ENCODE results near the gene IL34. TPM values are rescaled to one million over a fixed set of nuclear protein-coding genes. Genes with fewer than 3 reads are reported as not detected.

The IL34 gene
- total RNA-seq, 1 experiment from 2014 or later: not detected

- no peaks in the 10 kb centered on the region for H3K79me2 ChIP-seq (ENCODE audit: insufficient read depth, low read length)
- no peak for ATAC-seq
- TF ChIP-seq EZH2 (IDR thresholded peaks at IDR 0.05): no peak
- no peak for TF ChIP-seq EGR1 (IDR thresholded peaks at IDR 0.05; ENCODE audit: low read depth)
- no peak for TF ChIP-seq MAX (IDR thresholded peaks at IDR 0.05)
- no peak for TF ChIP-seq ELF1 (IDR thresholded peaks at IDR 0.05; ENCODE audit: borderline replicate concordance, low read depth)
- TF ChIP-seq RAD21 (IDR thresholded peaks at IDR 0.05; ENCODE audit: low read depth): no peak
- TF ChIP-seq CBX3 (IDR thresholded peaks at IDR 0.05; ENCODE audit: low read depth): no peak
- no peak for TF ChIP-seq ZNF274 (IDR thresholded peaks at IDR 0.05; ENCODE audit: low read depth, low read length)
- no peak for TF ChIP-seq YY1 (IDR thresholded peaks at IDR 0.05; ENCODE audit: extremely low read depth, insufficient replicate concordance, low read depth, low read length)
- TF ChIP-seq POLR2AphosphoS5 (IDR thresholded peaks at IDR 0.05; ENCODE audit: low read depth, low read length): no peak
- no peak for TF ChIP-seq FOSL1 (IDR thresholded peaks at IDR 0.05; ENCODE audit: low read depth)
- TF ChIP-seq SRF (IDR thresholded peaks at IDR 0.05; ENCODE audit: low read depth): no peak
- no peak for TF ChIP-seq SIN3A (IDR thresholded peaks at IDR 0.05; ENCODE audit: low read depth)
- no peak for TF ChIP-seq ZBTB33 (IDR thresholded peaks at IDR 0.05; ENCODE audit: extremely low read depth, insufficient replicate concordance, low read length)
- TF ChIP-seq, protein P1, sequence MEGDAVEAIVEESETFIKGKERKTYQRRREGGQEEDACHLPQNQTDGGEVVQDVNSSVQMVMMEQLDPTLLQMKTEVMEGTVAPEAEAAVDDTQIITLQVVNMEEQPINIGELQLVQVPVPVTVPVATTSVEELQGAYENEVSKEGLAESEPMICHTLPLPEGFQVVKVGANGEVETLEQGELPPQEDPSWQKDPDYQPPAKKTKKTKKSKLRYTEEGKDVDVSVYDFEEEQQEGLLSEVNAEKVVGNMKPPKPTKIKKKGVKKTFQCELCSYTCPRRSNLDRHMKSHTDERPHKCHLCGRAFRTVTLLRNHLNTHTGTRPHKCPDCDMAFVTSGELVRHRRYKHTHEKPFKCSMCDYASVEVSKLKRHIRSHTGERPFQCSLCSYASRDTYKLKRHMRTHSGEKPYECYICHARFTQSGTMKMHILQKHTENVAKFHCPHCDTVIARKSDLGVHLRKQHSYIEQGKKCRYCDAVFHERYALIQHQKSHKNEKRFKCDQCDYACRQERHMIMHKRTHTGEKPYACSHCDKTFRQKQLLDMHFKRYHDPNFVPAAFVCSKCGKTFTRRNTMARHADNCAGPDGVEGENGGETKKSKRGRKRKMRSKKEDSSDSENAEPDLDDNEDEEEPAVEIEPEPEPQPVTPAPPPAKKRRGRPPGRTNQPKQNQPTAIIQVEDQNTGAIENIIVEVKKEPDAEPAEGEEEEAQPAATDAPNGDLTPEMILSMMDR (IDR thresholded peaks at IDR 0.05 in 2 of 3, conservative IDR thresholded peaks at IDR 0.05 in 1 of 3; ENCODE audit: borderline replicate concordance in 1 of 3, insufficient read depth in 1 of 3, low read depth in 2 of 3, low read length in 2 of 3): no peak
- no peak for TF ChIP-seq ZFX (IDR thresholded peaks at IDR 0.05)
- no peaks in the 10 kb centered on the region for H4K20me1 ChIP-seq (ENCODE audit: insufficient read depth)
- ChIA-PET CTCF (no interaction called here), POLR2A (no interaction called here), RAD21 (ENCODE audit: low non-redundant PET in 1 of 2, low total read pairs in 2 of 2, uncharacterized antibody in 2 of 2, unreplicated experiment in 2 of 2) (no interaction called here)
- no peak overlapping the region for H3K27ac ChIP-seq (ENCODE audit: low read depth, low read length)
- intact Hi-C loops (cut with micrococcal nuclease): no loop called here
- no peaks in the 10 kb centered on the region for H3K9me2 ChIP-seq (ENCODE audit: insufficient read depth)
- no peaks in the 10 kb centered on the region for H3K4me1 ChIP-seq (ENCODE audit: control insufficient read depth in 1 of 2, insufficient read depth in 2 of 2, low read length in 2 of 2)
- H2AFZ ChIP-seq (ENCODE audit: low read depth, low read length, poor library complexity, severe bottlenecking): no peak overlapping the region
- DNase-seq (ENCODE audit: low read depth, low spot score): no peak
- no peak overlapping the region for H3K9ac ChIP-seq (ENCODE audit: low read length)
- H3K4me2 ChIP-seq (ENCODE audit: low read length): no peak overlapping the region
- no peak overlapping the region for H3K4me3 ChIP-seq (replicated peaks in 1 of 2; ENCODE audit: low read depth in 1 of 2, low read length in 2 of 2)
- H3K27me3 ChIP-seq (ENCODE audit: insufficient read depth, low read length): no peaks in the 10 kb centered on the region
- H3K36me3 ChIP-seq (ENCODE audit: control insufficient read depth in 1 of 2, insufficient read depth in 2 of 2, low read length in 2 of 2): no peaks in the 10 kb centered on the region
- BruUV-seq (replicated peaks): no TSS peak
- no peaks in the 10 kb centered on the region for H3K9me3 ChIP-seq (ENCODE audit: control insufficient read depth in 1 of 2, insufficient read depth in 1 of 2, low read depth in 1 of 2, low read length in 2 of 2)
These were observed 45.6 kb upstream of the IL34 start for GRCh38 chr16:70600730-70601129.

Measured in HCT116 (cell line).